Fibroblast of peridontal ligament (primary cell): ENCODE data around the gene DAB2IP.
"Not testable (repeated sequence)": the region's sequence is repeated elsewhere in the genome, so short reads cannot be mapped to it uniquely, and the experiment has no call there.

Experiments
- DNase-seq: peaks from one replicate; pipeline ENCODE4 v3.0.0-alpha.2; 2010; ENCODE audit errors: extremely low read depth

DAB2IP gene

DNA sequence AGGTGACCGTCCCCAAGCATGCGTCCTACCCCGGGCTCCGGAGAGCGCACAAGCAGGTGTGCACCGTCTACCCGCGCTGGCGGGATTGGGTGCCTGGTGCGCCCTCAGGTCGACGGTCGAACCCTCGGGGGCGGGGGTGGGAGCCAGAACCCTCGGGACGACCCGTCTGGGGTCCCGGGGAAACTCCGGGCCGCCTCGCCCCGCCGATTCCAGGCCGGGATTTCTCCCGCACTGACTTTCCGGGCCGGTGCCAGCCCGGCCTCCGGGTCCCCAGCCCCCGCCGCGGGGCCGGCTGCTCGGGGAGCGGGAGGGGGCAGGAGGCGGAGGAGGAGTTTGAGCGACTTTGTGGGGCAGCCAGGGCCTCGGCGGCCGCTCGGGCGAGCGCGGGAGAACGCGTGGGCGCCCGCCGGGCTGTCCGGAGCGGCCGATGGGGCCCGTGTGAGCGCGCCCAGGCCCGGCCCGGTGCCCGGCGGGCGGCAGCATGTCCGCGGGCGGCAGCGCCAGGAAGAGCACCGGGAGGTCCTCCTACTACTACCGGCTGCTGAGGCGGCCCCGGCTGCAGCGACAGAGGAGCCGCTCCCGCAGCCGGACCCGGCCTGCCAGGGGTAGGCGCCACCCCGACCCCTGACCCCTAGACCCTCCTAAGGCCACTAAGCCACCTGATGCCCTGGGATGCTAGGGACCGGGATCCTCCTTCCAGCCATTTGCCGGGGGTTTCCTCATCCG lies at the start of gene DAB2IP:
TSS of gene DAB2IP (plus strand) at position 340 of the 726 bp plus-strand sequence. CDS start at position 482, 142 bp downstream.
- no peak for DNase-seq

GRCh38 chr9:121603028-121603427 lies 48.4 kb upstream of the DAB2IP start:
- no peak for DNase-seq

DNA sequence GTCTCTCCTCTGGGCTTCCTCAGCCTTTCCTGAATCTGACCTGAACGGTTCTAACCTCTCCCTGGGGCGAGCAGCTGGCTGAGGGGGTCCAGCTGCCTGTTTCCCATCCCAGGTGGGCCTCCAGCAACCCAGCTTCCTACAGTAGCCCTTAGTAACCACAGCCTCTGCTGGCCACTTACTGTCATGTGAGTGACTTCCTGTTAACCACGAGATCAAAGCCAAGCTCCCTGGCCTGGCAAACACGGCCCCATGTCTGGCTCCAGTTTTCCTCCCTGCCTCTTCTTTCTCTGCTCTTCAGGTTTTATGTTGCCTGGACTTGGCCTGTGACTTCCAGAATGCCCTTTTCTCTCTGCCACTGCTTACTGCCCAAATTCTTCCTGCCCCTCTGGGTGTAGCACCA lies 47.2 kb upstream of the DAB2IP start:
- DNase-seq = no peak

- DNase-seq = no peak
Observed at GRCh38 chr9:121604654-121605053, 46.8 kb upstream of the DAB2IP start.

GRCh38 chr9:121607434-121608167 lies 43.8 kb upstream of the DAB2IP start:
- DNase-seq = peak; percentile 25

GRCh38 chr9:121608168-121608853 lies 43.1 kb upstream of the DAB2IP start:
- no peak for DNase-seq

- DNase-seq = no peak
Observed at GRCh38 chr9:121609822-121610637, 41.4 kb upstream of the DAB2IP start.

DNA sequence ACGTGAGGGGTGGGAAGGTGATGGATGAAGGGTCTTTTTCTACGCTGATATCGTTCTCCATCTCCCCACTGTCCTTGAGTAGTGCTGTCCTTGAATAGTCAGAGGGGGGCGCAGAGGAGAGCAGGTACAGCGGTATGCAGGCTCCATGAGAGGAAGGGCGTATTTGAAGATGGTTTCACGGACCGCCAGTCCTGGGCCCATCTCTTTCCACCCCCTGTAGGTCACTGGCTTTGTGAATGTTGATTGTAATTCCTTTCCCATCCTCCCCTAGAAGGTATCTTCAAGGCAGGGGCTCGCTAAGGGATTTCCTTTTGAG lies 40.8 kb upstream of the DAB2IP start:
- DNase-seq = no peak

DNA sequence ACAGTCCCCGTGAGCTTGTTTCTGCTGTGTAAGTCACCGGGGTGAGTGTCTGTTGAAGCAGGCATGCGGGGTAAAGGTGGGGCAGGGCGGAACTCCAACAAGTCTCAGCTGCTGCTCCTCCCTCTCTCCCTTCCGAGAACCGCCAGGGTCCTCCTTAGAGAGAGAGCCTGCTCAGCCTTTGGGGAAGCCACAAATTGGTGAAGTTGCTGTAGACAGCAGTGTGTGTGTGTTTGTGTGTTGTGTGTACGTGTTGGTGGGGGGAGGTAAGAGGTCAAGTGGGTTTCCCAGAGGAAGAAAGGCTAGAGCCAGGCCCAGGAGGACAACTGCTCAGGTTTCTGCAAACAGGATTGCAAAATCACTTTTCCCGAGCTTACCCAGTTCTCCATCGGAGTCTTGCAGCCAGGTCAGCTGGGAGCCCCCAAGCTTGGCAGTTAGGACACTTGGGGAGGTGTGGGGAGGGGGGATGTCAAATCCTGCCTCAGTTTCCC lies 38.9 kb upstream of the DAB2IP start:
- no peak for DNase-seq

GRCh38 chr9:121613009-121613752 lies 38.3 kb upstream of the DAB2IP start:
- no peak for DNase-seq

DNA sequence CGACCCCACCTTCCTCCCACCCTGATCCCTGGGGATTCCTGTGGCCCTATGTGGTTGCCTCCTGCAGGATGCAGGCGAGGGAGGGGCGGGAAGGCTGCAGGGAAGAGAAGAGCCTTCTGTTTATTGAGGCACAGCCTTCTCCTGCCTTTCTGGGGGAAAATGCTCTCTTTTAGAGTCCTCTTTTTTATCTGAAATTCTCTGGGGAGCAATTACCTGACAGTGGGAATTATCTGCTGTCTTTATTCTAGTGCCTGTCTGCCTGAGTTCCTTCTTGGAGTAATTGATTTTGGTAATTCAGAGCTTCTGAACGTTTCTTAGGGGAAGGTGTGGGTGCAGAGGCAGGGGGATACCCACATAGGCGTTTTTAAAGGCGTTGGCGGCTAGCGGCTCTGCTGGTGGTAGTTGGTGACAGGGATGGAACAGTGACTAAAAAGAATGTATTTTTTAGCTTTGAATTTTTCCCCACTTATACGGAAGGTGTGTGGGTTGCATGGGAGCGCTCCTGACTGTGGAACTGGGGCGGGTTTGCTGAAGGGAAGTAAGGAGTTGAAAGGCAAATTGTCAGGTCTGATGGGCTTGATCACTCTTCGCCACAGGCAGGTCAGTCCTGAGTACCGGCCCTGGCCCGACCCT lies 35.2 kb upstream of the DAB2IP start:
- DNase-seq = no peak

- DNase-seq = no peak
Observed at GRCh38 chr9:121618504-121618903, 32.9 kb upstream of the DAB2IP start.

GRCh38 chr9:121618910-121619309 lies 32.5 kb upstream of the DAB2IP start:
- DNase-seq = not testable (repeated sequence)

DNA sequence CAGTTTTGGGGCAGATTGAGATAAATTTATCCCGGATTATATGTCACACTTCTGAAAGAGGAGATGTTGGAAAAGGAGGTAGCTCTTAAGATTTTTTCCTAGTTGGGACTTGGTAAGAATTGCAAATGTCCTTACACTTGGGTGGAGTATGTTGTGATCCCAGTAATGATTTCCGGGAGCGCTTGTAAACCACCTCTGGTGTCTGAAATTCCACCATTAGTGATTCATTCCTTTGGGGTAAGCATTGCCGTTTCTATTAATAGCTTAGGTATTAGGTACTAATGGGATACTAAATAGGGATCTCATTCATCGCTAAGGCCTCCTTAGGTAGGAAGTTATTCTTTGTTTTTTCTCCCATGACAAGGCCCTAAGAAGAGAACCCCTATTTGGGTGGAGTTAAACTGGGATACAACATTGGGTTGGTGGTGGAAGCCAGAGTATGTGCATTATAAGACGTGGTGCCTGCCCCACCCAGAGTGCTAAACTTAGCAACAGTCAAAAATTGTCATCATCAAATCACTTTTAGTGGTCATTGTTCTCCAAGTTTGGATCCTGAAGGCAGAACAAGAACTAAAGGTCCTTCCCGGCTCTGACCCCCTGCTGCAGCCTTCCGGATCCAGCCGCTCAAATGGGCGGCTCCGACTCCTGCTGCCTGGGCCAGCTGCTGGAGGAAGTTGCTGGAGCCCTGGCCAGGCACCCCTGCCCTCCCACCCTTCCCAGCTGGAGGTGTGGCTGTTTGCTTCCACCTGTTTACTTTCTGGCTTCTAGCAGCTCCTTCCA lies 31.7 kb upstream of the DAB2IP start:
- no peak for DNase-seq

GRCh38 chr9:121620325-121620673 lies 31.1 kb upstream of the DAB2IP start:
- no peak for DNase-seq

- no peak for DNase-seq
Observed at GRCh38 chr9:121620777-121621449, 30.5 kb upstream of the DAB2IP start.

DNA sequence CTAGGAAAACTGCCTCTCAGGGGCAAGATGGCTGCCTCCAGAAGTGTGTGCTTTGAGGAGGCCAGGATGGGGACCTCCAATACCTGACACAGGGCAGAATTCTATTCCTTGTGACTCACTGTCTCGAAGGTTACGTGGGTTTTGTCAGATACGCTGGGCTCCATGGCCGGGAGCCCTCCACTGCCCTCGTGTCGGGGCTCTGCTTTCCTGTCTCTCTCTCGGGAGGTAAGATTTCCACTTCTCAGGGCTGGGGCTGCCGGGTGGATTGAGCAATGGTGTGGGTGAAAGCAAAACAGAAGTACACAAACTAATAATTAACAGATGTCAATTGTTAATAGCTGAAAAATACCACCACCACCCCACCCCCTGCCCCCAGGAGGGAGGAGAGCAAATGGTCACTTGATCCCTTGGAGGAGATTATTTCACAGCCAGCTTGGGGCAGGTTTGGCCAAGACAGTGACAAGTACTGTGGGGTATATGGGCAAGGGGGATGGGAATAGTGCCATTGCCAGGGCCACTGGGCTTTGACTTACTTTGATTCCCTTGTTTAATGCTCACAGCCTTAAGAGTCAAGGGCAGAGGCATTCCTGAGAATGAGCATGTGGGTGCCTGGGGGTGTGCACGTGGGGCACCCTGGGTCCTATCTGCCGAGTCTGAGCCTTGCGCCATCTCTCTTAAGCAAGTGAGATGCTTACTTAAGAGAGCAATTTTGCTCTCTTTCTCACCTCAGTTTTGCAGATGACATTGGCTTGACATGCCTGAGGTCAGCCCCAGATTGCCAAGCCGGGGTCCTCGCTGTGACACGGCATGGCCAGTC lies 28.8 kb upstream of the DAB2IP start:
- no peak for DNase-seq

- not testable (repeated sequence) for DNase-seq
Observed at GRCh38 chr9:121623430-121623829, 28.0 kb upstream of the DAB2IP start.
